RWPE1 (cell line): ENCODE measurements around the gene FAM83F.

Experiments used
- CTCF ChIA-PET: fragments of 350-600 bp; sonication (Branson Sonifier 250); formaldehyde crosslinking; extraction: SDS; loops from one replicate; lab custom pipeline; 2021; lab: Yijun Ruan, JAX
- POLR2A ChIA-PET: fragments of 400-600 bp; formaldehyde crosslinking; extraction: SDS; loops from one replicate; lab custom pipeline; 2020; ENCODE audit warnings: antibody characterized with exemption; ENCODE audit not compliant: low non-redundant PET; lab: Yijun Ruan, JAX
- DNase-seq: peaks from one replicate; pipeline ENCODE4 v3.0.0; 2012; ENCODE audit warnings: low spot score
- H3K27ac ChIP-seq: fragments of 450-650 bp; 2 replicates; pipeline ENCODE4 v1.5.1; 2017
- TF ChIP-seq, protein P1 (sequence below): fragments of 450-650 bp; conservative IDR thresholded peaks from 2 replicates; pipeline ENCODE4 v1.5.1; 2017; ENCODE audit warnings: low read depth, mild to moderate bottlenecking

FAM83F gene

DNA sequence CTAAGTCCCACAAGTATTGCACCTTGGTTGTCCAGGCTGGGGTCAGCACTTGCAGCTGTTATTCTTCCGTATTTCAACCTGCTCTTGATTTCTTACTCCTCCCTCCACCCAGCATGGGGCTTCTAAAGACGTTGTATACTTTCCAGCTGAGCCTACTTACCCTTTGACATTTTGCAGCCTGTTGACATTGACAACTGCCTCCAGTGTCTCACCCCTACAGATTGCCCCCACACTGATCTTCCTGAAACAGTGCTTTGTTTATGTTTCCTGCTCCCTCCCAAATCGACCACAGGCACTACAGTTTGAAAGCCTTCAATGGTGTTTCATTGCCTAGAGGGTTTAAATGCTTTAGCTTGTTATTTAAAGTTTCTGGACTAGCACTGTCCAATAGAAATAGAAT lies 56.6 kb downstream of the FAM83F start:
- TF ChIP-seq, protein P1, sequence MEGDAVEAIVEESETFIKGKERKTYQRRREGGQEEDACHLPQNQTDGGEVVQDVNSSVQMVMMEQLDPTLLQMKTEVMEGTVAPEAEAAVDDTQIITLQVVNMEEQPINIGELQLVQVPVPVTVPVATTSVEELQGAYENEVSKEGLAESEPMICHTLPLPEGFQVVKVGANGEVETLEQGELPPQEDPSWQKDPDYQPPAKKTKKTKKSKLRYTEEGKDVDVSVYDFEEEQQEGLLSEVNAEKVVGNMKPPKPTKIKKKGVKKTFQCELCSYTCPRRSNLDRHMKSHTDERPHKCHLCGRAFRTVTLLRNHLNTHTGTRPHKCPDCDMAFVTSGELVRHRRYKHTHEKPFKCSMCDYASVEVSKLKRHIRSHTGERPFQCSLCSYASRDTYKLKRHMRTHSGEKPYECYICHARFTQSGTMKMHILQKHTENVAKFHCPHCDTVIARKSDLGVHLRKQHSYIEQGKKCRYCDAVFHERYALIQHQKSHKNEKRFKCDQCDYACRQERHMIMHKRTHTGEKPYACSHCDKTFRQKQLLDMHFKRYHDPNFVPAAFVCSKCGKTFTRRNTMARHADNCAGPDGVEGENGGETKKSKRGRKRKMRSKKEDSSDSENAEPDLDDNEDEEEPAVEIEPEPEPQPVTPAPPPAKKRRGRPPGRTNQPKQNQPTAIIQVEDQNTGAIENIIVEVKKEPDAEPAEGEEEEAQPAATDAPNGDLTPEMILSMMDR: no peak
- ChIA-PET CTCF (no interaction called here), POLR2A (no interaction called here)
- DNase-seq: no peak
- no peak overlapping the region for H3K27ac ChIP-seq

DNA sequence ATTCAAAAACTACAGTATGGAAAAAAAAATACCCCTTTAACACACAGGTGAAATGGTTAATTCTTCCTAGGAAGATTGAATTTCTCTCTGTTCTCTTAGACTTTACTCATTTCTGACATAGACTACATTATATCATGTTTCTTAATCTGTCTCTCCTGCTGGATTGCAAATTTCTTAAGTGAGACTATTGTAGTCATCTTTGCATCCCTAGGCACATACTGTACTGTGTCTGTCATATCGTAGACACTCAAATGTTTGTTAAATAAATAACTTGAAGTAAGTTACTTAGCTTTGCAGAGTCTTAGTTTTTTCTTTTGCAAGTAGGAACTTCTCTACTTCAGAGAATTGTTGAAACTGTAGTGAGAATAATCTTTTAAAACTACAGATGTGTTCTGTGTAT lies 58.7 kb downstream of the FAM83F start:
- ChIA-PET CTCF (no interaction called here), POLR2A (no interaction called here)
- DNase-seq: no peak
- no peak overlapping the region for H3K27ac ChIP-seq
- TF ChIP-seq, protein P1: no peak

DNA sequence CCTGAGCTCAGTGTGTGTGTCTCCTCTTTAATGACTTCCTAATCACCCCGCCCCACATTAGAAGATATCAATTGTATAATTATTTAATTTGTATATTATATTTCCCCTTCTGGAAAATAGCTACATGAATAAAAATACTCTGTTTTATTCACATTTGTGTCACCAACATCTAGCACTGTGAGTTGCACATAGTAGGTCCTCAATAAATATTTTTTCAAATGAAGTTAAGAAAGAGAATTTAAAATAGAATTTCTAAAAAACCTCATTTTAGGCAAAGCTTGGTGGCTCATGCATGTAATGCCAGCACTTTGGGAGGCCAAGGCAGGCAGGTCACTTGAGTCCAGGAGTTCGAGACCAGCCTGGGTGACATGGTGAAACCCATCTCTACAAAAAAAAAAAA lies 59.7 kb downstream of the FAM83F start:
- CTCF ChIA-PET: no interaction called here
- H3K27ac ChIP-seq: no peak overlapping the region
- TF ChIP-seq, protein P1: no peak
- POLR2A ChIA-PET: no interaction called here
- DNase-seq: no peak

DNA sequence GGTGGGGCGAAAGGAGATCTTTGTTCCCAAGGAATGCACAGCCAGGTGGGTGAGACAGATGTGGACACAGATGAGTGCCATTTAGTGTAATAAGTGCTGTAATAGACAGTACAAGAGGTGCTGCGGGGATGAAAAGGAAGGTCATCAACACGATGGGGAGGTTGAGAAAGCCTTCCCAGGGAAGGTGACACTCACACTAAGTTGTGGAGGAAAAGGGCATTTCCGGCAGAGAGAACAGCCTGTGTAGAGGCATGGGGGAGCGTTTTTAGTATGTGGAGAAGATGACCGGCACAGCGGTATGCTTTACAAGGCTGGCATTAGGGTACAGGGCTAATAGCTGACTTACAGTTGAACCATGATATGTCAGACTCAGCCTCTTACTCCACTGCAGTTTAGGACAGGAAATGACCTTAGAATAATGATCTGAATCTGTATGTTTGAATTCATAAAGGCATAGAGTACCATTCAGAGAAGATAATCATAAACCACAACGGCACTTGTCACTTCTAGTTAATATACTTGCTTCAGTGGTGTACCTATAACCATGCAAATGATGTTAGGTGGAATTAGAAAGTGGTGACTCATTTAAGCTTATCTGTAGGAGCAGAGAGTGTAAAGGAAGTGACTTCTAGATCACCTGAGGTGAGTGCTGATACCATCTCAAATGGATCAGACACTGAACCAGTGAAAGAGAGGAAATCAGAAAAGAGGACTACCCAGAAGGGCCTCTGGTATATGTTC lies 60.6 kb downstream of the FAM83F start:
- no peak overlapping the region for H3K27ac ChIP-seq
- TF ChIP-seq, protein P1: no peak
- ChIA-PET POLR2A (no interaction called here), CTCF (interaction anchor here (1.2 kb wide), 1 partner anchor 52 kb away, joined by 3 read pairs; no protein-coding TSS in a partner anchor)
- DNase-seq: no peak

DNA sequence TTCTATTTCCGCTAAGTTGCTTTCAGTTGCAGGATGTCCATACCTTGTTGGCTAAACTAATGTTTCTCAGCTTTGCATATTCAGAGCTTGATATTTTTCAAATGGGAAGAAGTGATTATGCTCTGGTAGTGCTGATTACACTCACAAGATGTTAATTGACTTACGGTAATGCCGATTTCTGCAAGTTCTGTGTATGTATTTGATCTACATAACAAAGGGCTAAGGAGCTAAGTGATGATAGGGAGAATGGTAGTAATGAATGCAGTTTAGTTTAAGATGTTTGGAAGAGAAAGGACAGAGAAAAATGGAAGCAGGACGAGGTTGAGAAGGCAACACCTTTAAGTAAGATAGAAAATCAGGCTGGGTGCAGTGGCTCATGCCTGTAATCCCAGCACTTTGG lies 61.4 kb downstream of the FAM83F start:
- DNase-seq: no peak
- POLR2A ChIA-PET: interaction anchor here (0.6 kb wide), 1 partner anchor 86 kb away, joined by 5 read pairs; no protein-coding TSS in a partner anchor
- CTCF ChIA-PET: interaction anchor here (1.2 kb wide), 1 partner anchor 51 kb away, joined by 3 read pairs; no protein-coding TSS in a partner anchor
- TF ChIP-seq, protein P1: no peak
- no peak overlapping the region for H3K27ac ChIP-seq

DNA sequence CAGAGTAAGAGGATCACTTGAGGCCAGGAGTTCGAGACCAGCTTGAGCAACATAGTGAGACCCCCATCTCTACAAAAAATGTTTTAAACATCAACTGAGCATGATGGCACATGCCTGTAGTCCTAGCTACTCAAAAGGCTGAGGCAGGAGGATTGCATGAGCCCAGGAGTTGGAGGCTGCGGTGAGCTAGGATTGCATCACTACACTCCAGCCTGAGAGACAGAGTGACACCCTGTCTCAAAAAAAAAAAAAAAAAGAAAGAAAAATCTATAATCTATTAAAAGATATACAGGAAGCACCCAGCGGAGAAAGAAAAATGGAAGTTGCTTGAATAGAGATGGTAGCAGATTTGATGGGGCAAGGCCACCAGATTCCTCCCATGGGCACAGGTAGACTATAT lies 61.8 kb downstream of the FAM83F start:
- H3K27ac ChIP-seq: no peak overlapping the region
- ChIA-PET CTCF (interaction anchor here (0.6 to 1.2 kb wide), 2 partner anchors 51 to 520 kb away, joined by 3 to 4 read pairs; no protein-coding TSS in a partner anchor), POLR2A (interaction anchor here (0.6 kb wide), 1 partner anchor 85 kb away, joined by 5 read pairs; no protein-coding TSS in a partner anchor)
- TF ChIP-seq, protein P1: no peak
- no peak for DNase-seq
